HK-2 (cell line): ENCODE measurements around the gene ZBED2.
A peak's percentile ranks its signal among the peaks of the same experiment; 100 is the strongest.

Experiments used
- DNase-seq: peaks from one replicate; pipeline ENCODE4 v3.0.0-alpha.2; 2018; ENCODE audit not compliant: unreplicated experiment

Gene ZBED2

DNA sequence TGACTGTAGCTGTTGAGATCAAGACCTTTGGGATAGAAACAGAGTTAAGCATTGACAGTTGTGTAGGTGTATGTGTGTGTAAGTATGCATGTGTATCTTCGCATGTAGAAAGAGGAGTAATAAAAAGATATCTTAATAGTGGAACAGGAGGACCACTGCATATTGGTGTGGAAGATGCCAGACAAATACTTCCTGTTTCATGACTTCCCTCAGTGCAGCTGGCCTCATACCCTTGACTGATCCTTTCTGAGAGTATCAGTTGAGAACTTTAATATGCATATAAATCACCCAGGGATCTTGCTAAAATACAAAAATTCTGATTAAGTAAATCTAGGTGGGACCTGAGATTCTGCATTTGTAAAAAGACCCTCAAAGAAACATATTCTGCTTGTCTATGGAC lies 8.5 kb upstream of the ZBED2 start:
- DNase-seq = no peak

GRCh38 chr3:111601810-111602209 lies 6.7 kb upstream of the ZBED2 start:
- no peak for DNase-seq

DNA sequence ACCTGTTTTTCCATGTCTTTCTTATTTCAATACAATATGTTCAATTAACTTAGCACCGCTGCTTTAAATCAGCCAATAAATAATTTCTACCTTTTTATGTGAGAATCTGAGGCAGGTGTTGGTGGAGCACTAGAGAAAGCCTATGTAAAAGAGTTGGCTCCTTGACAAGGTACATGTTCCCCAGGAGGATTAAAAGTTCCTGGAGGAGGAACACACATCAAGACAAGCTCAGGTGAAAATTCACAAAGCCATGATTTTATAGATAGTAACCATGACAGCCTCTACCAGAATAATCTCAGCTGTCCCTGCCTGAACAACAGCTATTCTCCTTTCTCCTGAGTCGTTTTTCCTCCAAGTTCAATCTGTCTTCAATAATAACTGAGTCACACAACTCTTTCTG lies 3.4 kb upstream of the ZBED2 start:
- DNase-seq = no peak

GRCh38 chr3:111598139-111598538 lies 3.0 kb upstream of the ZBED2 start:
- DNase-seq = no peak

DNA sequence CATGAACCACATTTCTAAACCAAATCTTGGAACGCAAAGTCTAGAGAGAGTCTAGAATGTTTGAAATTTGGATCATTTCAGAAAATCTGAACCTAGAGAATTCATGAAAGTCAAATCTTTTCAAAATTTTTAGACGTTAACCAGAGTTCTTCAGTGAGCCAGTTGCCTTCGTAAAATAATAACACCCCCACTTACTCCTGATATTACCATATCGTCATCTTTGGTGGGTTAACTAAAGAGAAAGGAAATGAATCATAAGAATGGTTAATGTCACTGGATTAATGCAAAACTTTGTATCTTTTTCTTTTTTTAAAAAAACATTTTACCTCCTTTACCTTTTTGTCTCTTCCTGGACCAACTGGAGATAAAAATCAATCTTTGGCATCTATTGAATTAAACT lies 1.2 kb upstream of the ZBED2 start:
- no peak for DNase-seq

GRCh38 chr3:111594781-111595180 lies 365 bp downstream of the ZBED2 start:
- no peak for DNase-seq

DNA sequence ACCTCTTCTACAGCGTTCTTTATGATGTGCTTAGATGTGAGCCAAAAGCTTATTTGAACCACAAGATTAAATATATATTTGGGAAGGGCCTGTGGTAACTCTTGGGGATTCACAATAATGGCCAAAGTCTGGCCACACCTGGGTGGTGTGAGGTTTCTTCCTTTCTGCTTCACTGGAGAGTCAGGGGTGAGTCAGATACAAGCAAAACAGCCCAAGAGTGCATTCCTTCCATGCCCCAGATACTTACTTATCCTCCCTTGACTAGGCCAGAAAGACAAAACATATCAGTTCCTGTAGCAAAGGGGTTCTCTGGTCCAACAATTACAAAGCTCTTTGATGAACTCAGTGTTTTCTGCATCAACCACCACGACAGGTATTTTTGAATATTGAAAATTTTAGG lies 941 bp downstream of the ZBED2 start:
- DNase-seq = peak; percentile 64

DNA sequence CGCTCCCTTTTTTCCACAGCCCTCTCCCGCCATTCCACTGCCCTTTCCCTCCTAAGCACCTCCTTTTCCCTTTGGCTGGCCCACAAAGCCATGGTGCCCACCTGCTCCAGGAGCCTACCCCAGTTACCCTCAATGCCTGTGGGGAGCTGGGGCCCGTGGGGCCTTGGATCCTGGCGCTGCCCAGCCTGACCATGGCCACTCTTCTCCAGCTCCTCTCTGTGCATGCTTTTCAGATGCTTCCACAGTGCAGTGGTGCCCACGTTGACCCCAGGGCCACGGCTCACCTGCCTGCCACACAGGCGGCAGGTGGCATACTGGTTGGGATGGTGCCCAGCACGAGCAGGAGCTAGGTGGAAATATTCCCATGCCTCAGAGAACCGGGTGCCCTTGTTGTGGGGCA lies 1.5 kb downstream of the ZBED2 start:
- DNase-seq = no peak

DNA sequence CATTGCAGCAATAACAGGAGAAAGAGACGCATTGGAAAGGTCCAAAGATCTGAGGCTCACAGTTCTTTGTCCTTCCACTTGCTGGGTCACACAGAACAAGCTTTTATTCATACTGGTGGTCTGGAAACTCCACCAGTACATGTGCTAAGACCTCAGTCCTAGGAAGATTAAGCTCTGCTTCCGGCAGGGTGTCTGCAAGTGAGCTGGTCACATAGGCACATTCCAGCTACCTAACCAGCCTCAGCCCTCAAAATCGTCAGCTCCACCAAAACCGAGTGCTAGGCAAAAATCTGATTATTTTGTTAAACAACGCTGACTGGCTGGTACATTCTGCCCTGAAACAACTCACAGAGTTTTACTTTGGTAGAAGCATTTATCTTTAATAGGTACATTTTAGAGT lies 2.2 kb downstream of the ZBED2 start:
- DNase-seq = peak; percentile 51

DNA sequence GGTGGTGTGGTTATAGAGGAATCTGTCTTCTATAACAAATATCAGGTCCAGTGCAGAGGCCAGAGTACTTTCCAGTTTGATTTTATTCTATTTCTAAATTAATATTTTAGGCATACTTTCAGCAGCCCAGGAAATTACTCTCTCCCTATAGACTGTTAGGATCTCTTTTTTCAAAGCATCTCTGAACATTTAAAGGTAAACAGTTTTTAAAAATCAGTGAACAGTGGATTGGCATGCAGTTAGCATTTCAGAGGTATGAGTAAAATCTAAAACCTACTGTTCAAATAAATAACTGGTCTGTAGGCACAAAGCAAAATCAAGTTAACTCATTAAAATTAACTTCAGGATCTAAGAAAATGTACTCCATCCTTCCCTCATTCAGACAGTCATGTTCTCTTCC lies 3.0 kb downstream of the ZBED2 start:
- DNase-seq = no peak

DNA sequence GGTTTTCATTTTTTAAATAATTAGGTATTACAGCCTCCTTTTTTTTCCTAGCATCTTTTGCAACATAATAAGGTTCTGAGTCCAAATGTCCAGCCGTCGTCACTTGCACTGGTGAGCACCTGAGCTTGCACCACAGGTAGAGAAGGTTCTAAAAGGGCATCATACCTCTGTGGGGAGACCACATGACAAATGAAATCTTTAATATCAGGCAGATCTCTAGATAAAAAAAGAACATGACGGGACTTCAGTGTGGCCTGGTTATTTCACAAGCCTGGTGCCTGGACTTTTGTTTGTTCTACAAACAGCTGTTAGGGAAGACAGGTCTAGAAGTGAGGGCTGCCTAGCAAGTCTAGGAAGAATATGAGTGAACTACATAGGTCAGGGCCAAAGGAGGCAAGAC lies 3.6 kb downstream of the ZBED2 start:
- DNase-seq = no peak

- DNase-seq = no peak
Measured at GRCh38 chr3:111590143-111590491, 5.0 kb downstream of the ZBED2 start.

DNA sequence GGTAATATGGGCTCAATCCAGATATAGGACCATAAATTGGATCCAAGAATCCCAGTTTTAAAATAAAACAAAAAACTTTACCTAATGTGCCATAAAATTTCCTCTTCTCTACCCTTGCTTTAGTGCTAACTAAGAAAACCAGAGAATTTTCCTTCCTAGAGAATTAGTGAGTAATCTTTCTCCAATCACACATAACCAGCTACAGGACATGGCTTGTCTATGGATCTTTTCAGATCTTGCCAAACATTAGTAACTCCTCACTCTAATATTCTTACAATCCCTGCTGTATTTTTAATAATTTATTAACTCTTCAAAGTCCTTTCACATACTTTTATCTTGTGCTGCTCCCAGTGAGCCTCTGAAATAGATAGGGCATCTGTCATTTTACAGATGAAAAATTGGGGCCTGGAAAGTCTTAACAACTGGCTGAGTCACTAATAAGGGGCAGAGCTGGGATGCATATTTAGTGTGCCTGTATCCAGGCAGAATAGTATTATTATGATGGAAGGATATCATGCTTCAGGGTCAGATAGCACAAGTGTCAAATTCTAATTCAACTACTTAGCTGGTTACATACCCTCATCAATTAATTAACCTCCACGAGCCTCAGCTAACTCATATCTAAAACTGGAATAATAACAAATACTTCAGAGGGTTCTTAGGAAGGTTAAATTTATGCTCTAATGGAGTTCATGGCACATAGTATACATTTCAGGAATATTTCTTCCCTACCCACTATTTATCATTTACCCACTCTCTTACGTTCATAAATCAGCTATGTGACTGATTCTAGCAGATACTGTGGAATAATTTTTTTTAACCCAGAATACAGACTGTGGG lies 5.6 kb downstream of the ZBED2 start:
- no peak for DNase-seq

DNA sequence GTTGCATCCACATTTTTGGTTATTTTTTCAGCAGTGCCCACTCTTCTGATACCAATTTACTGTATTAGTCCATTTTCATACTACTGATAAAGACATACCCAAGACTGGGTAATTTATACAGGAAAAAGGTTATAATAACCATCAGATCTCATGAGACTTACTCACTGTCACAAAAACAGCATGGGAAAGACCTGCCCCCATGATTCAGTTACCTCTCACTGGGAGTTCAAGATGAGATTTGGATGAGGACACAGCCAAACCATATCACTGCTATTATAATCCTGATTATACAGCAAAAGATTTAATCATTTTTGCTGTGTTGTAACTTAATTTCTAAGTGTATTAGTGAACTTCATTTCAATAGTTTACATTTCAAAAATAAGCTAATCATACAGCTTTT lies 6.6 kb downstream of the ZBED2 start:
- no peak for DNase-seq

- DNase-seq = no peak
Measured at GRCh38 chr3:111585217-111585616, 9.9 kb downstream of the ZBED2 start.

DNA sequence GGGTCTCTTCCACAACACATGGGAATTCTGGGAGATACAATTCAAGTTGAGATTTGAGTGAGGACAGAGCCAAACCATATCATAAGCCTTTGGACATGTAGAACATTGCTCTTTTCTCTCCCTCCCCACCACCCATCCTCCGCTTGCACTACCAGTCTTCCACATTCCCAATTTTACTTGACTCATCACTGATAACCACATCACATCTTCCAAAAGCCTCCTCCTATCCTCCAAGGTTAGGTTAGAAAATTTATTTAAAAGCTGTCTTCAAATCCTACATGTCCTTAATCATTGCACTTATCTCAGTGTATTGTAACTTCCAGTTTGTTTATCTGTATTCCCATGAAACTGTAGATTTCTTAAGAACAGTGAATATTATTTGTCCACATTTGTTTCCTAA lies 10.4 kb downstream of the ZBED2 start:
- no peak for DNase-seq

- peak; percentile 47 for DNase-seq
Measured at GRCh38 chr3:111582120-111582474, 13.0 kb downstream of the ZBED2 start.

DNA sequence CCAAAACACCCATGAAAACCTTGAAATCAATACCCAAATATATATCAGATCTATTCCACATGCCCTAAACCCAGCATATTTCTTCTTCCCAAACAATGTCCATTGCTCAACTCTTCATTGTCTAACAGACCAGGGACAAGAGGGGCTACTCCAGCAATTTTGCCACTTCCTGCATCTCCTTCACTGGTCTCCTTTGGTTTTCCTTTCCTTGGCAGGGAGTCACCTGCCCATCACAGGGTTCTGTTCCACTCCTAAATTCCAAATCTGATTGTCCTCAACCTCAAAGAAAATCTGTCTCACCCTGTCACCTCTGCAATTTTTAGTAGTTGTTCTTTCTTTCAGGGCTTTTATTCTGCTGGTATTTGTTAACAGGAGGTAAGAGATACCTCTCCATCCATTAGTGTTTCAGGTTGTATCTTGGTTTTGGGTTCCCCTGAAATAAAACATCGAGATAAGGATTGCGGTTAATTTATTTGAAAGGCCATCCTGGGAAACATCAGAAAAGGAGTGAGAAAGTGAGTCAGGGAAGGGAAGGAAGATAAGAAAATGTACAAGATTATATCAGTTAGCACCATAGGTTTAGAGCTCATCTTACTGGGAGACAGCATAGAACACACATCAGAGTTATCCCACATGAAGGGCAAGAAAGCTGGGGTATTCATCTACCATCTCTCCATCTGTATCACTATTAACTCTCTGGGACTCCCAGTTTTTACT lies 13.6 kb downstream of the ZBED2 start:
- no peak for DNase-seq

- DNase-seq = no peak
Measured at GRCh38 chr3:111579495-111579894, 15.7 kb downstream of the ZBED2 start.

GRCh38 chr3:111578867-111579266 lies 16.3 kb downstream of the ZBED2 start:
- no peak for DNase-seq

DNA sequence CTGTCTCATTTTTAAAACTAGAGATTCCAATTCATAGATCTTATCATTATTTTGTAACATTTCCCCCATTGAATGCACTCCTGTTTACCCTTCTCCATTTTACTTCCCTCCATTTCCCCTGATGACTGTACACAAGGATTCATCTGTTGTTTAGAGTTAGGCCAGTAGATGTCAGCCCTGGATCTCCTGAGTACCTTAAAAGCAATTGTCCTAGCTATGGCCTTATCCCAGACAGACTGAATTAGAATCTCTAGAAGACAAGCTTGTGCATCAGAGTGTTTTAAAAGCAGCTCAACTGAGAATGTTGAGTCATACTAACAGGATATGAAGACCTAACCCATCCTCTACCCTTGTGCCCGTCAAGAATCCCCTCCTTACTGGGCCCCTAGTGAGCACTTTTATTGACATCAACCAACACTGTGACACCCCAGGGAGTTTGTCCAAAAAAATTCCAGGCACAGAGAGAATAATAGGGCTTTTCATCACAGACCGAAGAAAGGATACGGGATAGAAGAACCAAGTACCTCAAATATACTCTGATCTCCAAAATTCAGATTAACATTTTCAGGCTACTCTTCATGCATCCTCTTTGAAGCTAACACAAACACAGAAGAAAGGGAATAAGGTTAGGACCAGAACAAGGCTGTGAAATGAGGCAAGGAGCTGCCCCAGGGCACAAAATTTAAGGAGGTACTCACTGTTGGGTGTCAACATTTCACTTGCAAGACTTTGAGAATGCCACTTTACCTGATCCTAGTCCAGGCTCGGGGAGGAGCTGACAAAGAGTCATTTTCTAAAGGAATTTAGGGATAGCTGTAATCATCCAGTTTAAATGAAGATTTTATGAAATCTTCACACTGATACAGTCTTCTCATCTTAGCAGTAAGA lies 17.1 kb downstream of the ZBED2 start:
- no peak for DNase-seq

- no peak for DNase-seq
Measured at GRCh38 chr3:111577113-111577512, 18.0 kb downstream of the ZBED2 start.
